SU-DHL-6 (cell line): ENCODE measurements around the gene KITLG.

ENCODE experiments used
- H2AFZ ChIP-seq: fragments of 200-600 bp; sonication (generic); 2 replicates; pipeline ENCODE4 v1.6.1; 2014; ENCODE audit warnings: low read depth, mild to moderate bottlenecking, moderate library complexity, mixed read lengths, antibody characterized with exemption, low read length; ENCODE audit not compliant: severe bottlenecking
- H3F3A ChIP-seq: fragments of 200-600 bp; shearing (Covaris generic); 2 replicates; pipeline ENCODE4 v1.6.0; 2016; ENCODE audit warnings: antibody characterized with exemption, mild to moderate bottlenecking; ENCODE audit not compliant: insufficient read depth
- H3K27ac ChIP-seq: fragments of 200-600 bp; sonication (generic); 2 replicates; pipeline ENCODE4 v1.5.1; 2016; ENCODE audit warnings: low read depth, mild to moderate bottlenecking, low read length, moderate library complexity, mixed read lengths
- H3K27me3 ChIP-seq: fragments of 200-600 bp; sonication (generic), shearing (Covaris generic); 2 replicates; pipeline ENCODE4 v1.6.0; 2014; ENCODE audit warnings: mild to moderate bottlenecking, low read length
- H3K36me3 ChIP-seq: fragments of 200-600 bp; sonication (generic); 2 replicates; pipeline ENCODE4 v1.6.1; 2014; ENCODE audit warnings: mild to moderate bottlenecking, low read length, mixed read lengths
- H3K4me2 ChIP-seq: fragments of 300-600, 200-600 bp; shearing (Covaris generic), sonication (generic); 2 replicates; pipeline ENCODE4 v1.6.0; 2014; ENCODE audit warnings: low read length, low read depth, mild to moderate bottlenecking; ENCODE audit not compliant: poor library complexity, severe bottlenecking
- H3K4me3 ChIP-seq: fragments of 200-600 bp; sonication (generic); 2 replicates; pipeline ENCODE4 v1.5.1; 2014; ENCODE audit warnings: antibody characterized with exemption, low read length, mild to moderate bottlenecking, mixed read lengths; ENCODE audit not compliant: insufficient read depth, poor library complexity, severe bottlenecking
- H3K79me2 ChIP-seq: fragments of 200-600 bp; sonication (generic); 2 replicates; pipeline ENCODE4 v1.6.1; 2014; ENCODE audit warnings: mild to moderate bottlenecking, low read length, moderate library complexity; ENCODE audit not compliant: insufficient read depth
- H3K9ac ChIP-seq: fragments of 200-600 bp; sonication (generic); 2 replicates; pipeline ENCODE4 v1.7.0; 2014; ENCODE audit warnings: mild to moderate bottlenecking, low read length
- H3K9me2 ChIP-seq: fragments of 200-600 bp; sonication (generic); replicated peaks from 2 replicates; pipeline ENCODE4 v1.6.1; 2014; ENCODE audit warnings: low read length; ENCODE audit not compliant: insufficient read depth
- H3K9me3 ChIP-seq: fragments of 200-600 bp; sonication (generic); 2 replicates; pipeline ENCODE4 v1.6.1; 2014; ENCODE audit warnings: low read length, mixed read lengths; ENCODE audit not compliant: insufficient read depth
- H4K20me1 ChIP-seq: fragments of 200-600 bp; sonication (generic); 2 replicates; pipeline ENCODE4 v1.6.1; 2014; ENCODE audit warnings: low read depth, mild to moderate bottlenecking, antibody characterized with exemption, low read length, moderate library complexity, mixed read lengths
- EZH2phosphoT487 ChIP-seq: fragments of 200-600 bp; sonication (generic), shearing (Covaris generic); conservative IDR thresholded peaks from 2 replicates; pipeline ENCODE4 v1.6.1; 2018; ENCODE audit warnings: mild to moderate bottlenecking, antibody characterized with exemption, low read length, moderate library complexity, mixed read lengths
- TF ChIP-seq, protein P1 (sequence below): fragments of 200-600 bp; sonication (generic); IDR thresholded peaks from one replicate; pipeline ENCODE4 v1.5.1; 2017; ENCODE audit warnings: antibody characterized with exemption, mild to moderate bottlenecking, low read length, moderate library complexity; ENCODE audit not compliant: insufficient read depth, poor library complexity, severe bottlenecking

Gene KITLG

DNA sequence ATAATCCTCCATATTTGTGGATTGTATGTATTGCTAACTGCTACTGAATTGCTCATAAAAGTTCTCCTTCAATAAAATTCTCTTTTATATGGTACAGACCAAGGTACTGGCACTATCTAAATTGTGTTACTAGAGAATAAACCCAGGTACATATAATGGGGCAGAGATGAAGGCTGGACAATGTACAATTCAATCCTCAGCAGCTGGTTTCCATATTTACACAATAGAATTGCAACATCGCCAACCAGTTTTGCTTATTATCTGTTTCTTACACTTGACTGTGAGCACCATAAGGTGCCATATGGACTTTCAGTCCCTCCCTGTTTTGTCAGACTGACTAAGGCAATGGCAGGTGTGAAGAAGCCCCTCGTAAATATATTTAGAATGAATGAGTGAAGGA lies 18.1 kb downstream of the KITLG start:
- TF ChIP-seq EZH2phosphoT487, result no peak
- TF ChIP-seq, protein P1, sequence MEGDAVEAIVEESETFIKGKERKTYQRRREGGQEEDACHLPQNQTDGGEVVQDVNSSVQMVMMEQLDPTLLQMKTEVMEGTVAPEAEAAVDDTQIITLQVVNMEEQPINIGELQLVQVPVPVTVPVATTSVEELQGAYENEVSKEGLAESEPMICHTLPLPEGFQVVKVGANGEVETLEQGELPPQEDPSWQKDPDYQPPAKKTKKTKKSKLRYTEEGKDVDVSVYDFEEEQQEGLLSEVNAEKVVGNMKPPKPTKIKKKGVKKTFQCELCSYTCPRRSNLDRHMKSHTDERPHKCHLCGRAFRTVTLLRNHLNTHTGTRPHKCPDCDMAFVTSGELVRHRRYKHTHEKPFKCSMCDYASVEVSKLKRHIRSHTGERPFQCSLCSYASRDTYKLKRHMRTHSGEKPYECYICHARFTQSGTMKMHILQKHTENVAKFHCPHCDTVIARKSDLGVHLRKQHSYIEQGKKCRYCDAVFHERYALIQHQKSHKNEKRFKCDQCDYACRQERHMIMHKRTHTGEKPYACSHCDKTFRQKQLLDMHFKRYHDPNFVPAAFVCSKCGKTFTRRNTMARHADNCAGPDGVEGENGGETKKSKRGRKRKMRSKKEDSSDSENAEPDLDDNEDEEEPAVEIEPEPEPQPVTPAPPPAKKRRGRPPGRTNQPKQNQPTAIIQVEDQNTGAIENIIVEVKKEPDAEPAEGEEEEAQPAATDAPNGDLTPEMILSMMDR, result no peak

DNA sequence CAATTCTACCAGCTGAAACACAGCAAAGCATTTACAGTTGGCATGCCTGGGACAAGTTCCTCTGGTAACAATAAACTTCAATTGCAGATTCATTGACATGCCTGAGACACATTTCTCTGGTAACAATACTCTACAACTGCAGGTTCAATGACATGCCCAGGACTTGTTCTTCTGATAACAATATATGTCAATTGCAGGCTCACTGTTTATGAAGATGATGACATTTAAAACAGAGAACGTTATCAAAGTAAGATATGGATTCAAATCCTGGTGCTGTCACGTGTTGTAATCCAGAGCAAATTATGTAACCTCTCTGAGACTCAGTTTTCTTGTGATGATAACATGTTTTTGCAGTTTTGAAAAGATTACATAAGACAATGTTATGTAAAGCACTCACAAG lies 20.5 kb downstream of the KITLG start:
- no peaks in the 10 kb centered on the region for H4K20me1 ChIP-seq
- no peak for TF ChIP-seq EZH2phosphoT487
- TF ChIP-seq, protein P1, result no peak
- no peaks in the 10 kb centered on the region for H3K9me3 ChIP-seq
- H3K79me2 ChIP-seq, result no peaks in the 10 kb centered on the region
- no peak overlapping the region for H3K4me3 ChIP-seq
- H3K9ac ChIP-seq, result no peak overlapping the region
- H3F3A ChIP-seq, result no peaks in the 10 kb centered on the region
- no peak overlapping the region for H3K27ac ChIP-seq
- no peaks in the 10 kb centered on the region for H3K9me2 ChIP-seq
- no peaks in the 10 kb centered on the region for H3K36me3 ChIP-seq
- H3K4me2 ChIP-seq, result no peak overlapping the region
- no peak overlapping the region for H2AFZ ChIP-seq
- no peaks in the 10 kb centered on the region for H3K27me3 ChIP-seq

More for the DNA sequence above, 18.1 kb downstream of the KITLG start:
- H3K36me3 ChIP-seq, result no peaks in the 10 kb centered on the region
- H3K27ac ChIP-seq, result no peak overlapping the region
- no peaks in the 10 kb centered on the region for H3K9me2 ChIP-seq
- no peak overlapping the region for H3K9ac ChIP-seq
- no peaks in the 10 kb centered on the region for H3F3A ChIP-seq
- no peaks in the 10 kb centered on the region for H3K27me3 ChIP-seq
- H3K79me2 ChIP-seq, result no peaks in the 10 kb centered on the region
- no peak overlapping the region for H3K4me2 ChIP-seq
- H3K4me3 ChIP-seq, result no peak overlapping the region
- no peaks in the 10 kb centered on the region for H3K9me3 ChIP-seq
- no peaks in the 10 kb centered on the region for H4K20me1 ChIP-seq
- H2AFZ ChIP-seq, result no peak overlapping the region

DNA sequence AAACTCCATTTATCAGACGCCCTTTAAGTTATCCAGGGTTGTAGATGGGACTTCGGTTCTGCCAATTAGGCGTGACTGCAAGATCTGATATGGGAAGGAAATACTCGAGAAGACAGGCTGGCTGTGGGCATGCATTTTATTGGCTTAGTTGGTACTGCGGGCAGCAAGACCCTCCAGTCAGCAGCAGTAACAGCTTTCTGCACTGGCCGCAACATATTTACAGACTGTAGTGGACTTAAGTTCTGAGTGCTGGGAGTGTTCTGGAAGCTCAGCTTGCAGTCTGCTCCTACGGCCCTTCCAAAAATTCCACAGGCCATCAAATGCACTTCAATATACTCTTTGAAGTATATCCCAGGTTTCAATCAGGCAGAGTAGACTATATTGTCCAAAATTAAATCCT lies 21.1 kb downstream of the KITLG start:
- no peaks in the 10 kb centered on the region for H3K79me2 ChIP-seq
- H4K20me1 ChIP-seq, result no peaks in the 10 kb centered on the region
- H3K9ac ChIP-seq, result no peak overlapping the region
- no peaks in the 10 kb centered on the region for H3F3A ChIP-seq
- no peak overlapping the region for H3K4me2 ChIP-seq
- H3K9me2 ChIP-seq, result no peaks in the 10 kb centered on the region
- H3K27ac ChIP-seq, result no peak overlapping the region
- no peaks in the 10 kb centered on the region for H3K36me3 ChIP-seq
- no peak overlapping the region for H3K4me3 ChIP-seq
- no peak overlapping the region for H2AFZ ChIP-seq
- H3K27me3 ChIP-seq, result no peaks in the 10 kb centered on the region
- TF ChIP-seq, protein P1, result no peak
- TF ChIP-seq EZH2phosphoT487, result no peak
- no peaks in the 10 kb centered on the region for H3K9me3 ChIP-seq
